Measurements from ENCODE around the gene TBC1D5.
"Not testable (repeated sequence)": the region's sequence is repeated elsewhere in the genome, so short reads cannot be mapped to it uniquely, and the experiment has no call there.

Gene TBC1D5

DNA sequence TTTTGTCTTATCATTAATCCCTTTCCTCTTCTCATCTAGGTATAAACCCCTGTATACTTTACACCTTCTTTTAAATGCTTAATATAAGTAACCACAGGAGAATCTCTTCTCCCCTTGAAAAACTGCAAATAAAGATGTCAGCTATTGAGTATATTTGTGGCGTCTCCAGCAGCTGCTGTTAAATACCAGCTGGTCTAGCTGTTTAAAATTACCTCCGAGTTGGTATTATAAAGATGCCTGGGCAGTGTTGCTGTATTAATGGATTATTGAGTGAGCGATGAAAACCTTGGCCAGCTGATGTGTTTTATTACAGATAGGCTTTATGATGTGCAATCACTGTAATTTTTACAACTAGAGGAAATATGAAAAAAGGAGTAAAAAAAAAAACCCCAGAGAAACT is 388.1 kb downstream of the TBC1D5 start:
- no peak overlapping the region for H3K27ac ChIP-seq
- no peaks in the 10 kb centered on the region for H3K27me3 ChIP-seq
- intact Hi-C loops (cut with DNase I; ENCODE audit: low total_unique reads) = no loop called here
- TF ChIP-seq CTCF (IDR thresholded peaks at IDR 0.05) = no peak
- no peaks in the 10 kb centered on the region for H3K4me1 ChIP-seq
- no peak for DNase-seq
- H3K9me3 ChIP-seq = no peaks in the 10 kb centered on the region
- H3K4me3 ChIP-seq = no peak overlapping the region
- H3K36me3 ChIP-seq = no peaks in the 10 kb centered on the region

DNA sequence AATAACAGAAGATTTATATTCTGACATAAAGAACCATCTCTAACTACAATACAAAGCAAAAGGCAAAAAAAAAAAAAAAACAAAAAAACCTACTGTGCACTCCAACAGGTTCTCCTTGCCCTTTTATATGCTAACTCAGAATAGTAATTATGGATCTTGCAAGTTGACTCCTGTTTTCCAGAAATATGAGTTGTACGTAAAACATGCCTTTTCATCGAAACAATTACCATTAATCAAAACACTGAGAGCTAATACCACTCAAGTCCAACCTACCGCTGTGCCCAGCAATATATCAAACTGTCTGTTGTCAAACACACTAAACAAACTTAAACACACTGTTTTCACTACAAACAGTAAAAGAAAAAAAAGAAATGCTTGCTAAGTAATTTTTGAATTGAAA is 389.8 kb downstream of the TBC1D5 start:
- Histone ChIP-seq H3K27me3 (no peaks in the 10 kb centered on the region), H3K4me3 (no peak overlapping the region), H3K36me3 (no peaks in the 10 kb centered on the region), H3K4me1 (no peaks in the 10 kb centered on the region), H3K9me3 (no peaks in the 10 kb centered on the region), H3K27ac (no peak overlapping the region)
- intact Hi-C loops (cut with DNase I; ENCODE audit: low total_unique reads) = no loop called here
- DNase-seq = no peak
- TF ChIP-seq CTCF (IDR thresholded peaks at IDR 0.05) = no peak

GRCh38 chr3:17351193-17351592 is 391.2 kb downstream of the TBC1D5 start:
- H3K9me3 ChIP-seq; H3K4me3 ChIP-seq; H3K4me1 ChIP-seq; H3K36me3 ChIP-seq; intact Hi-C loops (cut with DNase I; ENCODE audit: low total_unique reads); H3K27me3 ChIP-seq; DNase-seq; H3K27ac ChIP-seq: not testable (repeated sequence)

- no peaks in the 10 kb centered on the region for H3K4me1 ChIP-seq
- no peaks in the 10 kb centered on the region for H3K36me3 ChIP-seq
- H3K9me3 ChIP-seq = no peaks in the 10 kb centered on the region
- intact Hi-C loops (cut with DNase I; ENCODE audit: low total_unique reads) = no loop called here
- H3K27me3 ChIP-seq = no peaks in the 10 kb centered on the region
- no peak overlapping the region for H3K27ac ChIP-seq
- no peak overlapping the region for H3K4me3 ChIP-seq
- no peak for TF ChIP-seq CTCF (IDR thresholded peaks at IDR 0.05)
- DNase-seq = no peak
These were observed 393.3 kb downstream of the TBC1D5 start for GRCh38 chr3:17349093-17349492.

- Histone ChIP-seq H3K4me3 (no peak overlapping the region), H3K27me3 (no peaks in the 10 kb centered on the region), H3K9me3 (no peaks in the 10 kb centered on the region), H3K4me1 (no peaks in the 10 kb centered on the region), H3K27ac (no peak overlapping the region), H3K36me3 (no peaks in the 10 kb centered on the region)
- intact Hi-C loops (cut with DNase I; ENCODE audit: low total_unique reads) = no loop called here
- no peak for DNase-seq
- no peak for TF ChIP-seq CTCF (IDR thresholded peaks at IDR 0.05)
These were observed 400.3 kb downstream of the TBC1D5 start for GRCh38 chr3:17342119-17342518.

GRCh38 chr3:17340693-17341092 is 401.7 kb downstream of the TBC1D5 start:
- no peaks in the 10 kb centered on the region for H3K27me3 ChIP-seq
- no peak overlapping the region for H3K4me3 ChIP-seq
- no peak for DNase-seq
- no peaks in the 10 kb centered on the region for H3K9me3 ChIP-seq
- intact Hi-C loops (cut with DNase I; ENCODE audit: low total_unique reads) = no loop called here
- H3K27ac ChIP-seq = no peak overlapping the region
- peaks cover 0 to 6% (median 4%) of the 10 kb centered on the region in 4 donors for H3K4me1 ChIP-seq
- TF ChIP-seq CTCF (IDR thresholded peaks at IDR 0.05) = no peak
- no peaks in the 10 kb centered on the region for H3K36me3 ChIP-seq
